Measurements from ENCODE around the gene RASAL3.
"Not testable (repeated sequence)": the region's sequence is repeated elsewhere in the genome, so short reads cannot be mapped to it uniquely, and the experiment has no call there.

Gene RASAL3

GRCh38 chr19:15426485-15427349 is 37.6 kb downstream of the RASAL3 start:
- no peak for DNase-seq (ENCODE audit: low read depth, low spot score)

GRCh38 chr19:15425321-15425950 is 38.9 kb downstream of the RASAL3 start:
- DNase-seq (ENCODE audit: low read depth, low spot score), result no peak
- no peak overlapping the region for H3K4me3 ChIP-seq (ENCODE audit: low read length)

More at GRCh38 chr19:15426485-15427349, 37.6 kb downstream of the RASAL3 start:
- no peak overlapping the region for H3K4me3 ChIP-seq (ENCODE audit: low read length)

GRCh38 chr19:15424692-15425272 is 39.6 kb downstream of the RASAL3 start:
- no peak for DNase-seq (ENCODE audit: low read depth, low spot score)
- no peak overlapping the region for H3K4me3 ChIP-seq (ENCODE audit: low read length)

GRCh38 chr19:15424121-15424520 is 40.2 kb downstream of the RASAL3 start:
- no peak overlapping the region for H3K4me3 ChIP-seq (ENCODE audit: low read length)

DNA sequence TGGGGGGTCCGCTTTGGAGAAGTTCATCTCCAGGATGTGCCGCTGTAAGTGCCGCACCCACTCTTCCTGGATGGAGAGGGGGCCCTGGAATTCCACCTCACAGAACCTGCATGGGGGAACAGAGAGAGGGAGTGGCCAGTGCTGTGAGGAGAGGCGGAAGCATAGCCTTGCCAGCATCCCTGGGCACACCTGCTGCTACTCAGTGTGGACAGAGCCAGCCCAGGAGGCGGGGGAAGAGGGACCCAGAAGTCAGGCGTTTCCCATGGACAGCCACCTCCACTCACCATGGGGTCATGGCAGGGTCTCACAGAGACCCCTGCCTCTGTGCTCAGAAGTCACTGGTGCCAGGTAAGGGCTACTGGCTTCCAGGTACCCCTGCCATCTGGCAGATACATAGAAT is 41.2 kb downstream of the RASAL3 start:
- DNase-seq (ENCODE audit: low read depth, low spot score), result no peak
- no peak overlapping the region for H3K4me3 ChIP-seq (ENCODE audit: low read length)

More at GRCh38 chr19:15424121-15424520, 40.2 kb downstream of the RASAL3 start:
- no peak for DNase-seq (ENCODE audit: low read depth, low spot score)

GRCh38 chr19:15422296-15423075 is 41.9 kb downstream of the RASAL3 start:
- DNase-seq (ENCODE audit: low read depth, low spot score), result no peak
- H3K4me3 ChIP-seq (ENCODE audit: low read length), result no peak overlapping the region

GRCh38 chr19:15421721-15422260 is 42.6 kb downstream of the RASAL3 start:
- DNase-seq (ENCODE audit: low read depth, low spot score), result no peak
- no peak overlapping the region for H3K4me3 ChIP-seq (ENCODE audit: low read length)

DNA sequence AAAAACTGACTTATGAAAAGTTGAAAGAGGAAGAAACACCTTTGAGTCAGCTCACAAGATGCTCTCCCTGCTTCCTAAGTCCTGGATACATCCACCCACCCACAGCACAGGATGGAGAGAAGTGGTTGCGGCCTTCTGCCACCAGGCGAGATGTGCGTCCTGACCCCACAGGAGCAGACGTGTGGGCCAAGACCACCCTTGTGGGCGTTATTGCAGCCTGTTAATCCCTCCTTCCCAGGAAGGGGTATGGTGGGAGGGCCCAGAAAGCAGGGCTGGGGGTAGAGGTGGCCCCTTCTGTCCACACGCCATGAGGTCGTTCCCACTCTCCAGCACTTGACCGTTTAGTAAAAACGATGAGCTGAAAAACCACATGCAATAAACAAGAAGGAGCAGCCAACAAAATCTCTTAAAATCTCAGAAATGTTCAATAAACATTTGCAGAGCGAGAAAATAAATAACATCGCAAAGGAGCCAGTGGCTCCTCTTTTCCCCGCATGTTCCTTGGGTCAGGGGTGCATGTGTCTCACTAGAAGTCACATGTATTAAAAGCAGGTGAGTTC is 43.1 kb downstream of the RASAL3 start:
- no peak overlapping the region for H3K4me3 ChIP-seq (ENCODE audit: low read length)
- DNase-seq (ENCODE audit: low read depth, low spot score), result no peak

- no peak for DNase-seq (ENCODE audit: low read depth, low spot score)
- no peak overlapping the region; the same call in 1 of the 2 replicates for H3K4me3 ChIP-seq (ENCODE audit: low read length)
Measured at GRCh38 chr19:15419413-15420025, 44.8 kb downstream of the RASAL3 start.

DNA sequence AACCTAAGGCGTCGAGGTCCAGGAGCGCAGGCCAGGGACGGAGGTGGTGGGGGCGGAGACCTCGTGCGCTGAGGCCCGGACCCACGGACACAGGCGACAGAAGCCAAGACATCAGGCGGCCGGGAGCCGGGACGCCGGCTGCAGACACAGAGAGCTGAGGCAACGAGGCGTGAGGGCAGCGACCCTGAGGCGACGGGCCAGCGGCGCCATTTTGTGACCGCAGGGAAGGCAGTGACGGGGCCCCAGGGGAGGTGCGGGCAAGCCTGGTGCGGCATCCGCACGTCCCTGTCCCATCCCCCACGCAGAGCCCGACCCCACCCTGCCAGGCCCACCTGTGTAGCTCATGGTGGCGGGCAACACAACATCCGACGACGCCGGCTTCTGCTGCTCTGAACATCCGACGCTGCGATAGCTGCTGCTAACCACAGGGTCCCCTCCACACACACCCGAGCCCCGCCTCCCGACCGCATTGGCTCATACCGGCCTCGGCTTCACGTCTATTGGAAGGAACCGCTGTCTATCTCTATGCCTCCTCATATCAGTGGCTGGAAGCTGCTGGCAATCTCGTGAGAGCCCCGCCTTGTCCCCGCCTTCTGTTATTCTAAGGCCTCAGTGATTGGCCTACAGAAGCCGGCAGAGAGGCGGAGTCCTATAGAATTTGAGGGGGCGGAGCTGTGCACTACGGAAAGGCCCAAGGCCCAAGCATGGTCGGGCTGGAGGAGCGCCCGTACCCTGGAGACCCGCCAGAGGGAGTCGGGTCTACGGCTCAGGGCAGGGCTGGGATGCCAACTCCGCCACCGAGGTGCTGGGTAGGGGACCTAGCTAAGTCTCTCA is 45.5 kb downstream of the RASAL3 start, which contains the start of gene AKAP8L:
Gene AKAP8L (minus strand): TSS at position 410 of the 834 bp plus-strand sequence. CDS start 65 bp downstream, at position 345.
- peak within 1 kb of the TSS; percentile 97 for H3K4me3 ChIP-seq (ENCODE audit: low read length)
- DNase-seq (ENCODE audit: low read depth, low spot score), result peak; percentile 100

DNA sequence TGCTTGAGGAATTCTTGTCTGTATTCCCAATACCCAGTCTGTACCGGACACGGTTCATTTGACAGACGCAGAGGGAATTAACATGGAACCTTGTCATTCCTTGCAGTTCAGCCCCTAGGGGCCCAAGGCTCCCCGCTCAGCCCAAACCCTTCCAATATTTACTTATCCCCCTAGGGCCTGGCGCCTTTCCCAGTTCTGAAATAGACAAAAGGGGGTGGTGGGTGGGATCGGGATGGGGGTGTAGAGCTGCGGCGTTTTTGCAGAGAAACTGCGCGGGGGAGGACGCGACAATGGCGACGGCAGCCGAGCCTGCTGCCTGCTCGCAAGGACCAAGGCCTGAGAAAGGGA is 46.1 kb downstream of the RASAL3 start:
- H3K4me3 ChIP-seq (ENCODE audit: low read length), result peak overlapping the region; percentile 97
- no peak for DNase-seq (ENCODE audit: low read depth, low spot score)

DNA sequence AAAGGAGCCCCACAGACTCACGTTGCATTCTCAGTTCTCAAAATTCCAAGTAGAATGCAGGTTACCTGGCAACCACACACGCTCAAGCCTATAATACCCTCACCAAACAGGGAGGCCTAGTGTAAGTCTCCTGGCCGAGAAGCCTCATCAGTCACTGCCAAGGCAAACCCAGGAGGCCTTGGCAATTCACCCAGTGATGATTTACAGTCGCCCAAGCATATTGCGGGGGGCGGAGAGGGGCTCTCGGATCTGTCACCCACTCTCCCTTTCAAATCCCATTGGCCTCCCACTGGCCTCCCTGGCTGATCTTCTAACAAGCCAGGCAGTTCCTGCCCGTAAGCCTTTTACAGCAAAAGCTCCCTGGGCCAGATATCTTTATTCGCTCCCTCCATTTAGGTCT is 46.6 kb downstream of the RASAL3 start:
- H3K4me3 ChIP-seq (ENCODE audit: low read length), result peak overlapping the region; percentile 97
- DNase-seq (ENCODE audit: low read depth, low spot score), result no peak

DNA sequence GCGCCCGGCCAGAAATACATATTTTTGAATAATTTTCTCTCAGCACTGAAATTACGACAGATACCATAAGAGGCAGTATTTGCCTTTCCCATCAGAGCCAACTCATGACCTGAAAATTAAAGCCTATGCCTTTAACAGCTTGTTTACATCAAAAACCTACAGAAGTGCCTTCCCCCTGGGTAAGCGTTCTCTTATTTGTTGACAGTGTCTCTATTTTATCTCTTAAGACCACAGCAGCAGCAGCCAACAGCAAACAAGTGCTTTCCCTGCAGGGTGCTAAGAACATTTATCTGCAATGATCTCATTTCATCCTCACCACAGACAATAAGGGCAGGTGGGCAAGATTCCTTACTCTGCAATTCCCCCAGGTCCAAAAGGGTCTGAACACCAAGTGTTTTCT is 51.5 kb downstream of the RASAL3 start:
- H3K4me3 ChIP-seq (ENCODE audit: low read length), result no peak overlapping the region
- no peak for DNase-seq (ENCODE audit: low read depth, low spot score)

GRCh38 chr19:15411351-15411750 is 53.0 kb downstream of the RASAL3 start:
- H3K4me3 ChIP-seq (ENCODE audit: low read length); DNase-seq (ENCODE audit: low read depth, low spot score): not testable (repeated sequence)

- H3K4me3 ChIP-seq (ENCODE audit: low read length), result no peak overlapping the region
- no peak for DNase-seq (ENCODE audit: low read depth, low spot score)
Measured at GRCh38 chr19:15404780-15405211, 59.5 kb downstream of the RASAL3 start.

- DNase-seq (ENCODE audit: low read depth, low spot score), result no peak
- no peak overlapping the region for H3K4me3 ChIP-seq (ENCODE audit: low read length)
Measured at GRCh38 chr19:15404097-15404779, 60.1 kb downstream of the RASAL3 start.

- H3K4me3 ChIP-seq (ENCODE audit: low read length), result no peak overlapping the region
- DNase-seq (ENCODE audit: low read depth, low spot score), result no peak
Measured at GRCh38 chr19:15403151-15403531, 61.2 kb downstream of the RASAL3 start.
